GM23248 (cell line): ENCODE data around the gene TFPI. TPM values are rescaled to one million over a fixed set of nuclear protein-coding genes. Genes with fewer than 3 reads are reported as not detected.
A peak's percentile ranks its signal among the peaks of the same experiment; 100 is the strongest.

Source experiments
- DNase-seq: peaks from one replicate; pipeline ENCODE4 v3.0.0-alpha.2; 2015
- H2AFZ ChIP-seq: fragments of 200-600 bp; sonication (generic); 2 replicates; pipeline ENCODE4 v1.6.1; 2016; ENCODE audit warnings: antibody characterized with exemption
- H3F3A ChIP-seq: fragments of 200-600 bp; sonication (generic); 2 replicates; pipeline ENCODE4 v1.6.1; 2016; ENCODE audit warnings: mild to moderate bottlenecking, antibody characterized with exemption, mixed run types; ENCODE audit not compliant: insufficient read depth
- H3K27ac ChIP-seq: fragments of 200-600 bp; sonication (generic); 2 replicates; pipeline ENCODE4 v1.5.1; 2016; ENCODE audit warnings: mild to moderate bottlenecking
- H3K27me3 ChIP-seq: fragments of 200-600 bp; sonication (generic); replicated peaks from 2 replicates; pipeline ENCODE4 v1.6.1; 2016; ENCODE audit warnings: mild to moderate bottlenecking; ENCODE audit not compliant: insufficient read depth
- H3K36me3 ChIP-seq: fragments of 200-600 bp; sonication (generic); 2 replicates; pipeline ENCODE4 v1.6.1; 2016; ENCODE audit warnings: low read depth, mild to moderate bottlenecking
- H3K4me1 ChIP-seq: fragments of 200-600 bp; sonication (generic); 2 replicates; pipeline ENCODE4 v1.6.1; 2016; ENCODE audit warnings: mild to moderate bottlenecking; ENCODE audit not compliant: insufficient read depth
- H3K4me2 ChIP-seq: fragments of 200-600 bp; sonication (generic); one replicate; pipeline ENCODE4 v1.6.1; 2016; ENCODE audit warnings: mild to moderate bottlenecking; ENCODE audit not compliant: unreplicated experiment
- H3K4me3 ChIP-seq: fragments of 200-600 bp; sonication (generic); 2 replicates; pipeline ENCODE4 v1.5.1; 2016; ENCODE audit warnings: mild to moderate bottlenecking
- H3K79me2 ChIP-seq: fragments of 200-600 bp; sonication (generic); 2 replicates; pipeline ENCODE4 v1.6.1; 2016; ENCODE audit warnings: mild to moderate bottlenecking; ENCODE audit not compliant: insufficient read depth
- H3K9ac ChIP-seq: fragments of 200-600 bp; sonication (generic); 2 replicates; pipeline ENCODE4 v1.6.1; 2016; ENCODE audit warnings: mild to moderate bottlenecking
- H3K9me2 ChIP-seq: fragments of 200-600 bp; sonication (generic); 2 replicates; pipeline ENCODE4 v1.6.1; 2016; ENCODE audit warnings: mixed run types, mild to moderate bottlenecking, moderate library complexity; ENCODE audit not compliant: insufficient read depth
- H3K9me3 ChIP-seq: fragments of 200-600 bp; sonication (generic); one replicate; pipeline ENCODE4 v1.6.1; 2017; ENCODE audit warnings: low read depth
- H4K20me1 ChIP-seq: fragments of 200-600 bp; sonication (generic); 2 replicates; pipeline ENCODE4 v1.6.0; 2016; ENCODE audit not compliant: insufficient read depth
- EZH2 ChIP-seq: fragments of 200-600 bp; sonication (generic); IDR thresholded peaks from 2 replicates; pipeline ENCODE4 v1.6.1; 2018; ENCODE audit warnings: antibody characterized with exemption, mild to moderate bottlenecking; ENCODE audit not compliant: insufficient read depth, poor library complexity, severe bottlenecking
- EZH2phosphoT487 ChIP-seq: fragments of 200-600 bp; sonication (generic); IDR thresholded peaks from 2 replicates; pipeline ENCODE4 v1.6.1; 2018; ENCODE audit warnings: antibody characterized with exemption, moderate library complexity, mild to moderate bottlenecking, low read depth; ENCODE audit not compliant: insufficient read depth
- WGBS, 2 experiments: methylation state at CpG; one replicate each; pipeline ENCODE4 v1.1.6; 2015 to 2017; ENCODE audit warnings: low lambda C conversion rate in 2 of 2, low coverage in 1 of 2; ENCODE audit errors: missing lambda C conversion rate in 2 of 2; 5-methylcytosine and 5-hydroxymethylcytosine counted together
- in situ Hi-C: fragments of 300-500 bp; cut with MboI; formaldehyde crosslinking; loops from 2 replicates; pipeline ENCODE4 v1.15.0; 2020
- polyA plus RNA-seq: library from polyadenylated mRNA; unstranded; fragments of >200 nt; fragmentation: Nextera tagmentation; extraction: Ambion mirVana; gene quantifications from 2 replicates; pipeline ENCODE4 v1.2.1, GENCODE V29; 2016
- total RNA-seq: library from RNA; depleted of rRNA; stranded (reverse); fragments of >200 nt; shearing (Covaris generic); gene quantifications from 2 replicates; pipeline ENCODE4 v1.2.3, GENCODE V29; 2014

The TFPI gene
- total and polyA plus RNA-seq, 2 experiments from 2014 or later, result 48.7 to 64.4 TPM

- Histone ChIP-seq H3K4me1 (peaks cover 12% of the 10 kb centered on the region), H3K79me2 (peaks cover 26% of the 10 kb centered on the region), H3K9ac (no peak overlapping the region), H3K36me3 (no peaks in the 10 kb centered on the region), H3K9me3 (no peaks in the 10 kb centered on the region), H2AFZ (no peak overlapping the region), H3K27ac (no peak overlapping the region), H3K4me2 (no peak overlapping the region), H3F3A (no peaks in the 10 kb centered on the region), H3K4me3 (no peak overlapping the region), H4K20me1 (no peaks in the 10 kb centered on the region), H3K27me3 (no peaks in the 10 kb centered on the region), H3K9me2 (no peaks in the 10 kb centered on the region; the same call in 1 of the 2 replicates)
- WGBS, 2 experiments, result 94 to 99% methylated on average over 7 of the region's 7 CpGs
- in situ Hi-C loops, result no loop called here
- DNase-seq, result no peak
- TF ChIP-seq EZH2, result no peak
- no peak for TF ChIP-seq EZH2phosphoT487
Measured at GRCh38 chr2:187529977-187530721, 24.1 kb downstream of the TFPI start.

- no peaks in the 10 kb centered on the region; the same call in 1 of the 2 replicates for H3K9me2 ChIP-seq
- H3K4me2 ChIP-seq, result no peak overlapping the region
- peaks cover 12% of the 10 kb centered on the region for H3K4me1 ChIP-seq
- 80 to 84% methylated on average over 3 of the region's 3 CpGs for WGBS, 2 experiments
- no peaks in the 10 kb centered on the region for H4K20me1 ChIP-seq
- H3K79me2 ChIP-seq, result peaks cover 19% of the 10 kb centered on the region
- H3K9ac ChIP-seq, result no peak overlapping the region
- H3F3A ChIP-seq, result no peaks in the 10 kb centered on the region
- TF ChIP-seq EZH2 (no peak), EZH2phosphoT487 (no peak)
- no peak overlapping the region for H3K27ac ChIP-seq
- H3K4me3 ChIP-seq, result no peak overlapping the region
- in situ Hi-C loops, result no loop called here
- H3K36me3 ChIP-seq, result no peaks in the 10 kb centered on the region
- no peaks in the 10 kb centered on the region for H3K27me3 ChIP-seq
- DNase-seq, result no peak
- no peaks in the 10 kb centered on the region for H3K9me3 ChIP-seq
- no peak overlapping the region for H2AFZ ChIP-seq
Measured at GRCh38 chr2:187529248-187529976, 24.8 kb downstream of the TFPI start.

GRCh38 chr2:187528042-187528441, 26.2 kb downstream of the TFPI start:
- Histone ChIP-seq H3K79me2 (peaks cover 5% of the 10 kb centered on the region; the same call in 1 of the 2 replicates), H4K20me1 (no peaks in the 10 kb centered on the region), H3K4me1 (peaks cover 20% of the 10 kb centered on the region), H3K4me2 (no peak overlapping the region), H3K9me2 (no peaks in the 10 kb centered on the region; the same call in 1 of the 2 replicates), H3K9ac (no peak overlapping the region), H3K36me3 (no peaks in the 10 kb centered on the region), H3K4me3 (no peak overlapping the region), H2AFZ (no peak overlapping the region), H3F3A (no peaks in the 10 kb centered on the region), H3K27me3 (no peaks in the 10 kb centered on the region), H3K9me3 (no peaks in the 10 kb centered on the region), H3K27ac (no peak overlapping the region)
- in situ Hi-C loops, result no loop called here
- WGBS, 2 experiments, result 43 to 44% methylated on average over 1 of the region's 1 CpG
- no peak for TF ChIP-seq EZH2phosphoT487
- no peak for TF ChIP-seq EZH2
- no peak for DNase-seq

- H3K79me2 ChIP-seq, result no peaks in the 10 kb centered on the region; the same call in 1 of the 2 replicates
- H3K27ac ChIP-seq, result peak overlapping the region; percentile 62
- H3K27me3 ChIP-seq, result no peaks in the 10 kb centered on the region
- in situ Hi-C loops, result no loop called here
- H3K4me1 ChIP-seq, result peaks cover 20% of the 10 kb centered on the region
- no peaks in the 10 kb centered on the region for H3K9me3 ChIP-seq
- DNase-seq, result peak; percentile 53
- H3K36me3 ChIP-seq, result no peaks in the 10 kb centered on the region
- no peak overlapping the region for H3K4me3 ChIP-seq
- H2AFZ ChIP-seq, result no peak overlapping the region; the same call in 1 of the 2 replicates
- WGBS, 2 experiments, result 47 to 59% methylated on average over 4 of the region's 4 CpGs
- H3F3A ChIP-seq, result no peaks in the 10 kb centered on the region
- H4K20me1 ChIP-seq, result no peaks in the 10 kb centered on the region
- H3K9me2 ChIP-seq, result no peaks in the 10 kb centered on the region; the same call in 1 of the 2 replicates
- H3K9ac ChIP-seq, result peak overlapping the region; percentile 39
- no peak for TF ChIP-seq EZH2phosphoT487
- TF ChIP-seq EZH2, result no peak
- H3K4me2 ChIP-seq, result peak overlapping the region; percentile 46
Measured at GRCh38 chr2:187527262-187527661, 27.0 kb downstream of the TFPI start.
